Measurements from ENCODE around the gene TRIM13. TPM values are rescaled to one million over a fixed set of nuclear protein-coding genes. Genes with fewer than 3 reads are reported as not detected.
A peak's percentile ranks its signal among the peaks of the same experiment; 100 is the strongest.

TRIM13 gene
- total RNA-seq, 1 donor from 2014 or later = 57.1 TPM

DNA sequence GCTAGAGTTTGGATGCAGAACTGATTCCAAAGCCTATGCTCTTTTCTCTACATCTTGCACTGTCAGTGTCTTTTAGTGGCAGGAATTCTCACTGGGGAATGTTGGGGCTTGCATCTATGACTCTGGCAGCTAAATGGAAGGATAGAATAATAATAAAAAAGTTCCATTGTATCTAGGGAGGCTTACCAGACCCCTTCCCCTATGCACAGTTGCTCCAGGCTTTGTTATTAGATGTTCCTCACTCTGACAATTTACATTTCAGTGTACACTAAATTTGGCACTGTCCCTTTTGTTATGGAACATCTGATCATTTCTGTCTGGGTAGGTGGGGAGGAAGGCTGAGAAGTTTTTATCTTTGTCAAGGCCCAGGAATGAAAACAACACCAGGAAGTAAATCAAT is 3.7 kb upstream of the TRIM13 start:
- H3K9me3 Mint-ChIP-seq = no peaks in the 10 kb centered on the region
- H3K27ac Mint-ChIP-seq (ENCODE audit: unreplicated experiment) = no peak overlapping the region
- TF ChIP-seq, protein P1, sequence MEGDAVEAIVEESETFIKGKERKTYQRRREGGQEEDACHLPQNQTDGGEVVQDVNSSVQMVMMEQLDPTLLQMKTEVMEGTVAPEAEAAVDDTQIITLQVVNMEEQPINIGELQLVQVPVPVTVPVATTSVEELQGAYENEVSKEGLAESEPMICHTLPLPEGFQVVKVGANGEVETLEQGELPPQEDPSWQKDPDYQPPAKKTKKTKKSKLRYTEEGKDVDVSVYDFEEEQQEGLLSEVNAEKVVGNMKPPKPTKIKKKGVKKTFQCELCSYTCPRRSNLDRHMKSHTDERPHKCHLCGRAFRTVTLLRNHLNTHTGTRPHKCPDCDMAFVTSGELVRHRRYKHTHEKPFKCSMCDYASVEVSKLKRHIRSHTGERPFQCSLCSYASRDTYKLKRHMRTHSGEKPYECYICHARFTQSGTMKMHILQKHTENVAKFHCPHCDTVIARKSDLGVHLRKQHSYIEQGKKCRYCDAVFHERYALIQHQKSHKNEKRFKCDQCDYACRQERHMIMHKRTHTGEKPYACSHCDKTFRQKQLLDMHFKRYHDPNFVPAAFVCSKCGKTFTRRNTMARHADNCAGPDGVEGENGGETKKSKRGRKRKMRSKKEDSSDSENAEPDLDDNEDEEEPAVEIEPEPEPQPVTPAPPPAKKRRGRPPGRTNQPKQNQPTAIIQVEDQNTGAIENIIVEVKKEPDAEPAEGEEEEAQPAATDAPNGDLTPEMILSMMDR (conservative IDR thresholded peaks at IDR 0.05) = no peak
- H3K4me1 Mint-ChIP-seq = peaks cover 18% of the 10 kb centered on the region
- peaks cover 4% of the 10 kb centered on the region for H3K27me3 Mint-ChIP-seq (ENCODE audit: low read depth)
- peak overlapping the region; percentile 32 for H3K4me3 Mint-ChIP-seq
- DNase-seq (ENCODE audit: low read depth, low spot score) = no peak
- H3K36me3 Mint-ChIP-seq (ENCODE audit: low read depth) = peaks cover 7% of the 10 kb centered on the region

- H3K27me3 Mint-ChIP-seq (ENCODE audit: low read depth) = peaks cover 4% of the 10 kb centered on the region
- DNase-seq (ENCODE audit: low read depth, low spot score) = no peak
- H3K9me3 Mint-ChIP-seq = no peaks in the 10 kb centered on the region
- H3K4me1 Mint-ChIP-seq = peaks cover 24% of the 10 kb centered on the region
- H3K27ac Mint-ChIP-seq (ENCODE audit: unreplicated experiment) = no peak overlapping the region
- peak overlapping the region; percentile 60 for H3K4me3 Mint-ChIP-seq
- TF ChIP-seq, protein P1 (conservative IDR thresholded peaks at IDR 0.05) = no peak
- H3K36me3 Mint-ChIP-seq (ENCODE audit: low read depth) = peaks cover 11% of the 10 kb centered on the region
Measured at GRCh38 chr13:49993666-49994065, 3.2 kb upstream of the TRIM13 start.

- TF ChIP-seq, protein P1 (conservative IDR thresholded peaks at IDR 0.05) = no peak
- peaks cover 41% of the 10 kb centered on the region for H3K4me1 Mint-ChIP-seq
- peaks cover 4% of the 10 kb centered on the region for H3K27me3 Mint-ChIP-seq (ENCODE audit: low read depth)
- peak overlapping the region; percentile 84 for H3K4me3 Mint-ChIP-seq
- H3K36me3 Mint-ChIP-seq (ENCODE audit: low read depth) = peaks cover 11% of the 10 kb centered on the region
- no peak overlapping the region for H3K27ac Mint-ChIP-seq (ENCODE audit: unreplicated experiment)
- no peaks in the 10 kb centered on the region for H3K9me3 Mint-ChIP-seq
- no peak for DNase-seq (ENCODE audit: low read depth, low spot score)
Measured at GRCh38 chr13:49995625-49996101, 1.2 kb upstream of the TRIM13 start.

DNA sequence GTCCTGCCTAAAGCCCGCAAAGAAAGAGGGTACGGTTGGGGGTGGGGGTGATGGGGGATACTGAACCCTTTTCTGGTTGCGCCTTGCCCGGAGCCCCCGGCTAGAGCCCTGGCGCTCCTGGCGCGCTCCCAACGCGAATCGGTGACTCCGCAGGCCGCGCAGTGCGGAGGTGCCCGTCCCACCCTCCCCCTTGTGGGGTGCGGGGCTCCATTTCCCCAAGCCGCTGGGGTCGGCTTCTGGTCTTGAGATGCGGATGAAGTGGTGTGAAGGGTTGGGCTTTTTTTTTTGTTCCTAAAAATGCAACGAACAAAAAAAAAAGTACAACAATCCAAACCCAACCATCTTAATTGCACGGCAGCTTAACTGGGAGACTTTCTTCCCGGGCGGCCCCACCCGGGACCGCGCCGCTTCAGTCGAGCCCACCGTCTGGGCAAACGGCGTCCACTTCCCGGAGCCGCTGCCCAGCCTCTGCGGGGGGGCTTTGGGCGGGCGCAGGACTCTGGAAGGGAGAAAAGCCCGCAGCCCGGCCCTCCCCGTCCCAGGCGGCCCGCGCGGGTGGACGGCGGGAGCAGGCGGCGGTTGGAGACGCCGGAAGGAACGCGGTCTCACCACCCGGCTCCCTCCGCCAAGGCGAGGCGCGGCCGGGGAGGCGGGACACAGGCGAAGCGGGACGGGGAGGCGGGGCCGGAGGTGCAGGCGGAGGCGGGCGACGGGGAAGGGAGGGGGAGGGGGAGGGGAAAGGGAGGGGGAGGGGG is 504 bp upstream of the TRIM13 start:
- H3K9me3 Mint-ChIP-seq = no peaks in the 10 kb centered on the region
- TF ChIP-seq, protein P1 (conservative IDR thresholded peaks at IDR 0.05) = peak; percentile 34
- peaks cover 4% of the 10 kb centered on the region for H3K27me3 Mint-ChIP-seq (ENCODE audit: low read depth)
- no peak overlapping the region for H3K27ac Mint-ChIP-seq (ENCODE audit: unreplicated experiment)
- peak overlapping the region; percentile 84 for H3K4me3 Mint-ChIP-seq
- peaks cover 43% of the 10 kb centered on the region for H3K4me1 Mint-ChIP-seq
- H3K36me3 Mint-ChIP-seq (ENCODE audit: low read depth) = peaks cover 11% of the 10 kb centered on the region
- peak; percentile 86 for DNase-seq (ENCODE audit: low read depth, low spot score)

DNA sequence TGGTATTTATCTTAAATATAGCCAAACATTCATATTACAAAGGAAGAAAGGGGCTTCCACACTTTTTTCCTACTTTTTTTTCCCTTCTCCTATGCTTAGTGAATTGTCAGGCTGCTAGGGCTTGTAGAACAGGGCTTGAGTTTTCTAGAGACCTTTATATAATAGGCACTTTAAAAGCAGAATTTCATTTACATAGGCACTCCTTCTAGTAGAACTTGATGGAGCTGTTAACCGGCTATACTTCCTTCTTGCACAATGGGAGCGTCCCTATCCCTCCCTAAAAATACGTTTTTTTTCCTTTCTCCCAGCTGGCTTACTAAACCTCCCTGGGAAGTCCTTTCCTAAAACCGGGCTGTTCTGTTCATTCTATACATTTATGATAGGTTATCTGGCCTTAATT is 1.1 kb downstream of the TRIM13 start:
- peak overlapping the region; percentile 98 for H3K4me3 Mint-ChIP-seq
- peaks cover 11% of the 10 kb centered on the region for H3K36me3 Mint-ChIP-seq (ENCODE audit: low read depth)
- no peak for DNase-seq (ENCODE audit: low read depth, low spot score)
- H3K4me1 Mint-ChIP-seq = peaks cover 46% of the 10 kb centered on the region
- TF ChIP-seq, protein P1 (conservative IDR thresholded peaks at IDR 0.05) = no peak
- peak overlapping the region; percentile 97 for H3K27ac Mint-ChIP-seq (ENCODE audit: unreplicated experiment)
- H3K9me3 Mint-ChIP-seq = no peaks in the 10 kb centered on the region
- peaks cover 4% of the 10 kb centered on the region for H3K27me3 Mint-ChIP-seq (ENCODE audit: low read depth)

All from neural crest cell (in vitro differentiated cells).